Mesangial cell (primary cell): Measurements from ENCODE around the gene EPHB4. TPM values are rescaled to one million over a fixed set of nuclear protein-coding genes. Genes with fewer than 3 reads are reported as not detected.

Source experiments
- total RNA-seq: library from RNA; depleted of rRNA; stranded (reverse); fragments of >200 nt; gene quantifications from 2 replicates; pipeline ENCODE4 v1.2.3, GENCODE V29; 2015

The EPHB4 gene
- 52.1 and 61.9 TPM in 2 replicates for total RNA-seq

DNA sequence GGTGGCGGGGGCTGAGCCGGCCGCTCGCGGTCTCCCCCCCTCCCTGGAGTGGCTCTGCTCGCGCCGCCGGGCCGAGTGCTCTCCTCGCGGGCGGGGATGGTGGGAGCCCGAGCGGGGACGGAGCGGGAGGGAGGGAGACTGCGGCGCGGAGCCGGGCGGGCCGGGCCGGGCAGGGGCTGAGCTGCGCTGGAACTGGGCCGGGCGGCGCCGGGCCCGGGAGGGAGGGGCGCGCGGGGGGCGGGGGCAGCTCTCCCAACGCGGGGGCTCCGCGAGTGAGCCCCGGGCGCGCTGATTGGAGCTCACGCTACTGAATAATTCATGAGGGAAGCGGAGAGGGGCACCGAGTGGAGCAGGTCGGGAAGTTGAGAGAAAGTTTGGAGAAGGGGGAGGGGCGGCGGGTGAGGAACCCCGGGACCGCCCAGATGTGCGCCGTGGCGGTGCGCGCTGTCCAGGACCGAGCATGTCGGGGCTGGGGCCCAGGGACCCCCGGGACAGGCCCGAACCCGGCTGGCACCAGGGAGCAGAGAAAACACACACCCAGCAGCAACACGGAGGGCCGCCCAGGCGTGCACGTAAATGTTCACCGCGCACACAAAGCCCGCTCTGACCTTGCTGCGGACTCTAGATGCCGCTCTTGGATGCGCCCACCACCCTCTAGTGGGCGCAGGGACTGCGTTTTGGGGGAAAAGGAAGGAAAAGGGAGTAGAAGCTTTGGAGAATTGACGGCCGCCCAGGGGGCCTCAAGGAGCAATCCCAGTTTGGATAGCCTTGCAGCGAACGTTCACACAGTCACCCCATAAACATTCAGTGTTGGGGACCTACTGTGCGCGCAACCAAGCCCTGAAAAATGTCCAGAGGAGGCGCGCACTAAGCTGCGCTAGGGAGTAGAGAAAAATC lies at the start of gene EPHB4:
TSS of gene EPHB4 (minus strand) at position 194 of the 897 bp plus-strand sequence. CDS start 493 bp downstream, outside the sequence.

DNA sequence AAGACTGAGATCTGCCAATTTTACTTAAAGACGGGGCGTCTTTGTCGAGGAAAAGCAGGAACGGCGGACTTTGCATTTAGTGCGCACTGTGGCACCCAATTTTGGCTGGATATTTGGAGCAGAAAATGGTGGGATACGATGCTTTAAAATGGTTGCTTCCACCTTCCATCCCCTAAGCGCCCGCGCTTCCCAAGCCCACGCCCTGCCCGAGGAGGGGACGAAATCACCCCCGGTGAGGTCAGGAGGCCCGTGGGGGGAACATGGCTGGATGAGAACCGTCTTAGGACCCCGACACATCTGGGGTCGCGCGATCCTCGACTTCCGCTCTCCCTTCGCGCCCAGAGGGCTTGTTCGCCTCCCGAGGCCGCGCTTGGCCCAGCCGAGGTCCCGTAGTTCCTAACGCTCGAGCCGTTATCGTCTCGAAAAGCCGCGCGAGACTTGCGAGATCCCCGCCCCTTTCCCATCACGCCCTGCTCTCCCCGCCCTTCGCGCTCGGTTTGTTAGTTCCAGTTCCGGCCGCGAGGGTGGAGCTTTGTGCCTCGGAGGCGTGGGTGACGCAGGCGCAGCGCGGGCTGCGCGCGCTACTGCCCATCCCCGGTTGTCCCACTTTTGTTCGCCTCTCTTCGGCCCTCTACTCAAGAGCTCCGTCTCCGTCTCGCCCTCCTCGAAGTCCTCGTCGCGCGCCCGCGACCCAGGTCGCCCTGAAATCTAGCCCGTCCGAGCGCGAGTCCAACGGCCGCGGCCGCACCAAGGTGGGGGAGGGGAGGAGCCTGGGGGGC lies 47.4 kb upstream of the EPHB4 start, which contains the start of gene SRRT:
TSS of gene SRRT (plus strand) at position 527 of the 779 bp plus-strand sequence. CDS start 488 bp downstream, outside the sequence.

DNA sequence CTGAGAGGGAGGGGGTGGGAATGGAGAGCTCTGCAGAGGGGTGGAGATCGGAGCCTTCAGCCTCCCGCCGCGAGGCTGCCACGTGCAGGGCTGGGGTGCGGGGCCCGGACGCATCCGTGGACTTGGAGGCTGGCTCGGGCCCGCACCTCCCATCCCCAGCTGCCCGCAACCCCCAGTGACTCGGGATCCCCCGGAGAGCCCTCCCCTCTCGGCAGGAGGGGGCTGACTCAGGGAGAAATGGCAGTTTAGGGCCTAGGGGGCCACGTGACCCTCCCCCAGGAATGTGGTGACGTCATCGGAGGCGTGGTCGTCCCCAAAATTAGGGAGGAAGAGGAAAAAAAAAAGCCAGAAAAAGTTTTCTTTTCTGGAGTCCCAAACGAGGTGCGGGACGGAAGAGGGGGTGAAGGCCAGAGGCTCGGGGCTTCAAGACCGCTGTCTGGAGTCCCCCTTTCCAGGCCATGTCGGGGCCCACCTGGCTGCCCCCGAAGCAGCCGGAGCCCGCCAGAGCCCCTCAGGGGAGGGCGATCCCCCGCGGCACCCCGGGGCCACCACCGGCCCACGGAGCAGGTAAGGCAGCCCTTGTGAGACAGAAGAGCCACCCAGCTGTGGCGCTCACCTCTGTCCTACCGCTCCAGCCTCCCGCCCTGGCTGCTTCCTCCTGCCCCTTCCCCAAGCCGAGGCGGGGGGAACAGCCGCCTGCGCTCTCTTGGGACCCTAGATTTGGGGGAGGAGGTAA lies 39.9 kb upstream of the EPHB4 start, which contains the start of gene TRIP6:
TSS of gene TRIP6 (plus strand) at position 348 of the 736 bp plus-strand sequence. CDS start at position 459, 111 bp downstream.

DNA sequence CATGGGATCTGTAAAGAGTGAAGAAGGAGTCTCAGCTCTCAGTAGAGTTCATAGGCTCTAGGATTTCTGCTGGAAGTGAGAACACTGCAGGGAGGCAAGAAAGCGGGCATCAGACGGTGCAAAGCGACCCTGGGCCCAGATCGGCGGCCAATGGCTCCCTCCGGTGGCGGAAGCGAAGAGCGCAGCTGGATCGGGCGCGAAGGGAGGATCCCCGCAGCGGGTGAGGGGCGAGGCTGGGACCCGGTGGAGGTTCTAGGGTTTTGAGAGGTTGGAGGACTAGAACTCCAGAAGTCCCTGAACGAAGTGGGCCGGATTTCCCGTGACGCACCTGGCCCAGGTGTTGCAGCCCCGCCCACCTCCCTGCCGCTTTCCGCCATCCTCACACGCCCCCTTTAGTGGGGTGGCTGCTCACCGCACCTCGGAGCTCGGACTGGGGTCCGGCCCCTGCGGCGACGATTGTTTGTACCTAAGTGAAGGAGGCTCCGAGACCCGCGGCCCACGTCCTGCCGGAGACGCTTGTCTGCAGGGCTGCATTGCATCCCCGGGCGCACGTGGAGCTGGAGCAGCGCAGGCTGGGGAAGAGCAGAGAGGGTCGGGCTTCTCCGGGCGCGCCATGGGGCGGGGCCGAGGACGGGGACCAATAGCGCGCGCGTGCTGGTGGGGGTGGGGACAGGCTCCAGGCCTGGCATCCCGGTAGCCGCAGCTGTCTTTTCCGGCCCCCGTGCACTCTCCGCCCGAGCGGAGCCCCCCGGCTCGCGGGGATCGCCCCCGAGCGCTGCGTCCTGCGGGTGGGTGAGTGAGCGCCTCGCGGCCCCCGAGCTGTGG lies 24.9 kb upstream of the EPHB4 start, which contains the start of gene SLC12A9:
TSS of gene SLC12A9 (plus strand) at position 666 of the 825 bp plus-strand sequence. CDS start 1,485 bp downstream, outside the sequence.

Other genes with a start within 250 kb of the EPHB4 start
- gene LRCH4, start 241.4 kb downstream of the EPHB4 start, total RNA-seq = 30.1 and 33.6 TPM in 2 replicates
- 0.33 and 0.89 TPM in 2 replicates for gene FBXO24, start 241.2 kb downstream of the EPHB4 start, total RNA-seq
- 15.8 and 58.8 TPM in 2 replicates for gene PCOLCE, start 225.2 kb downstream of the EPHB4 start, total RNA-seq
- 21.5 and 42.8 TPM in 2 replicates for gene MOSPD3, start 215.0 kb downstream of the EPHB4 start, total RNA-seq
- gene TFR2, start 186.0 kb downstream of the EPHB4 start, total RNA-seq = 0.33 and 0.63 TPM in 2 replicates
- not detected in 2 replicates for gene ACTL6B, start 171.1 kb downstream of the EPHB4 start, total RNA-seq
- gene GNB2, start 153.8 kb downstream of the EPHB4 start, total RNA-seq = 378 and 380 TPM in 2 replicates
- gene GIGYF1, start 133.3 kb downstream of the EPHB4 start, total RNA-seq = 9.0 and 15.1 TPM in 2 replicates
- gene POP7, start 121.4 kb downstream of the EPHB4 start, total RNA-seq = 44.2 and 109 TPM in 2 replicates
- not detected in 2 replicates for gene EPO, start 107.1 kb downstream of the EPHB4 start, total RNA-seq
- gene ZAN, start 93.9 kb downstream of the EPHB4 start, total RNA-seq = not detected in 2 replicates
- 24.4 and 26.5 TPM in 2 replicates for gene SLC12A9, start 25.2 kb upstream of the EPHB4 start, total RNA-seq
- gene TRIP6, start 39.9 kb upstream of the EPHB4 start, total RNA-seq = 74.3 and 84.3 TPM in 2 replicates
- gene SRRT, start 47.6 kb upstream of the EPHB4 start, total RNA-seq = 63.5 and 101 TPM in 2 replicates
- 5.4 and 11.4 TPM in 2 replicates for gene UFSP1, start 62.2 kb upstream of the EPHB4 start, total RNA-seq
- gene ACHE, start 68.4 kb upstream of the EPHB4 start, total RNA-seq = under 0.01 and 0.51 TPM in 2 replicates
- gene MUC3A, start 122.0 kb upstream of the EPHB4 start, total RNA-seq = not detected in 2 replicates
- 1.3 and 2.9 TPM in 2 replicates for gene MUC12, start 142.0 kb upstream of the EPHB4 start, total RNA-seq
- not detected in 2 replicates for gene MUC17, start 192.6 kb upstream of the EPHB4 start, total RNA-seq